ENCODE data around the gene GBX2. TPM values are rescaled to one million over a fixed set of nuclear protein-coding genes. Genes with fewer than 3 reads are reported as not detected.
A peak's percentile ranks its signal among the peaks of the same experiment; 100 is the strongest.

GBX2 gene
- total and polyA plus RNA-seq, 2 of the 13 experiments (the other 11 are each of a cell fraction or from before 2014, with no cell fraction given), result not detected

DNA sequence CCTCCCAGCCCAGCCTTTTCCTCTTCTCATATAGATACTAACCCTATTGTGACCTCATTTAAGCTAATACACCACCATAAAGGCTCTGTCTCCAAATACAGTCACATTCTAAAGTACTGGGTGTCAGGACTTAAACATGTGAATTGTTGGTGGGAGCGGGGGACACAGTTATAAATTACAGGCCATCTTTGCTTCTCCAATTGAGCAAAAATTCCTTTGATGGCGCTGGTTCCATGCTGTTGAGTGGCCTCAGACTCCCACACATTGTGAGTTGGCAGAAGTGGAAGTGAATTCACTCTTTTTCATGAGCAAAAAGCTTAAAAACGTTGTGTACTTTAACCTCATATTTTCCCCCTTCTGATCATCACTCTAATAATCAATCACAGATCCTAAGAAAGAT, 46.0 kb downstream of the GBX2 start (continued):
- no peak for TF ChIP-seq CCAR2 (optimal IDR thresholded peaks at IDR 0.05; ENCODE audit: low read depth, low read length)
- TF ChIP-seq ZNF101 (CRISPR knock-in tag; IDR thresholded peaks at IDR 0.05; ENCODE audit: borderline replicate concordance, low read depth), result no peak
- no peak for TF ChIP-seq TBX2 (CRISPR knock-in tag; IDR thresholded peaks at IDR 0.05; ENCODE audit: borderline replicate concordance)
- TF ChIP-seq, protein P1, sequence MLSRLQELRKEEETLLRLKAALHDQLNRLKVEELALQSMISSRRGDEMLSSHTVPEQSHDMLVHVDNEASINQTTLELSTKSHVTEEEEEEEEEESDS (CRISPR knock-in tag; IDR thresholded peaks at IDR 0.05; ENCODE audit: borderline replicate concordance), result no peak

DNA sequence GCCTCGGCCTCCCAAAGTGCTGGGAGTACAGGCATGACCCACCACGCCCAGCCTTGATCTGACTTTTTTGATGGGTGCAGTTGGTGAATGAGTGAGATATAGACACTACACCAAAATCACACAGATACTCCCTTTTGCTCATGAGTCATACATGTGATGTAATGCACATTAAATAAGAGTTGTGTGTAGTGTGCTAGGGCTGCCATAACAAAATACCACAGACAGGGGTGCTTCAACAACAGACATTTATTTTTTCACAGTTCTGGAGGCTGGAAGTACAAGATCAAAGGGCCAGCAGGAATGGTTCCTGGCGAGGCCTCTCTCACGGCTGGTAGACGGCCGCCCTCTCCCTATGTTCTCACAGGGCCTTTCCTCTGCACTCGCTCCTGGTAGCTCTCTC, 46.6 kb downstream of the GBX2 start:
- no peaks in the 10 kb centered on the region for H3K79me2 ChIP-seq (ENCODE audit: insufficient read depth, low read length)
- intact Hi-C loops (cut with micrococcal nuclease; ENCODE audit: unreplicated experiment), result no loop called here
- 96% methylated on average over 7 of the region's 7 CpGs for WGBS (ENCODE audit: low lambda C conversion rate)
- no peak overlapping the region for H3K4me2 ChIP-seq (ENCODE audit: low read depth, low read length)
- no peak overlapping the region for H3K9ac ChIP-seq (ENCODE audit: insufficient read depth, low read depth, low read length)
- BruUV-seq (replicated peaks), result no TSS peak
- in situ Hi-C loops (cut with HindIII; ENCODE audit: extremely low pct_ligation_motif_present, low pct_unique_long_range_greater_than_20kb), result no loop called here
- H3K4me3 ChIP-seq (replicated peaks in 1 of 3; ENCODE audit: insufficient read depth in 1 of 3, low read depth in 2 of 3, low read length in 3 of 3), result no peak overlapping the region
- no peak for ATAC-seq
- FAIRE-seq, result no peak
- peaks cover 30% of the 10 kb centered on the region for H3K4me1 ChIP-seq (ENCODE audit: insufficient read depth, low read length)
- TF ChIP-seq TOE1 (CRISPR knock-in tag; IDR thresholded peaks at IDR 0.05) (no peak), ZNF557 (CRISPR knock-in tag; IDR thresholded peaks at IDR 0.05) (no peak), CREB1 (IDR thresholded peaks at IDR 0.05) (0 out of 2 replicates have a peak, but pooled peaks have one; percentile 24), CREB1 (CRISPR knock-in tag; IDR thresholded peaks at IDR 0.05) (no peak), HOXD1 (CRISPR knock-in tag; IDR thresholded peaks at IDR 0.05) (no peak)
- TF ChIP-seq, protein P2, sequence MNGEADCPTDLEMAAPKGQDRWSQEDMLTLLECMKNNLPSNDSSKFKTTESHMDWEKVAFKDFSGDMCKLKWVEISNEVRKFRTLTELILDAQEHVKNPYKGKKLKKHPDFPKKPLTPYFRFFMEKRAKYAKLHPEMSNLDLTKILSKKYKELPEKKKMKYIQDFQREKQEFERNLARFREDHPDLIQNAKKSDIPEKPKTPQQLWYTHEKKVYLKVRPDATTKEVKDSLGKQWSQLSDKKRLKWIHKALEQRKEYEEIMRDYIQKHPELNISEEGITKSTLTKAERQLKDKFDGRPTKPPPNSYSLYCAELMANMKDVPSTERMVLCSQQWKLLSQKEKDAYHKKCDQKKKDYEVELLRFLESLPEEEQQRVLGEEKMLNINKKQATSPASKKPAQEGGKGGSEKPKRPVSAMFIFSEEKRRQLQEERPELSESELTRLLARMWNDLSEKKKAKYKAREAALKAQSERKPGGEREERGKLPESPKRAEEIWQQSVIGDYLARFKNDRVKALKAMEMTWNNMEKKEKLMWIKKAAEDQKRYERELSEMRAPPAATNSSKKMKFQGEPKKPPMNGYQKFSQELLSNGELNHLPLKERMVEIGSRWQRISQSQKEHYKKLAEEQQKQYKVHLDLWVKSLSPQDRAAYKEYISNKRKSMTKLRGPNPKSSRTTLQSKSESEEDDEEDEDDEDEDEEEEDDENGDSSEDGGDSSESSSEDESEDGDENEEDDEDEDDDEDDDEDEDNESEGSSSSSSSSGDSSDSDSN (CRISPR knock-in tag; IDR thresholded peaks at IDR 0.05), result no peak
- POLR2A ChIA-PET, result no interaction called here
- peaks cover 35% of the 10 kb centered on the region for H4K20me1 ChIP-seq (ENCODE audit: insufficient read depth, low read length)
- H3K9me3 ChIP-seq (ENCODE audit: low read length), result no peaks in the 10 kb centered on the region
- H3K27me3 ChIP-seq (ENCODE audit: control insufficient read depth in 1 of 2, insufficient read depth in 2 of 2, low read length in 2 of 2), result no peaks in the 10 kb centered on the region; a peak in 1 of 5 replicates
- no peak overlapping the region for H3K27ac ChIP-seq (ENCODE audit: extremely low read length, insufficient read depth, low read length)
- peaks cover 5 to 26% of the 10 kb centered on the region in 2 experiments; a peak in 4 of 5 replicates for H3K36me3 ChIP-seq (replicated peaks in 1 of 2; ENCODE audit: control insufficient read depth in 1 of 2, insufficient read depth in 2 of 2, low read length in 2 of 2)
- peak; percentile 29 for DNase-seq (ENCODE audit: low spot score)
- CTCF ChIA-PET (ENCODE audit: low intra/inter-chr PET ratio, low total read pairs), result no interaction called here
- H2AFZ ChIP-seq (ENCODE audit: low read length), result no peak overlapping the region
